Measurements from ENCODE around the gene INPP5D.

INPP5D gene

DNA sequence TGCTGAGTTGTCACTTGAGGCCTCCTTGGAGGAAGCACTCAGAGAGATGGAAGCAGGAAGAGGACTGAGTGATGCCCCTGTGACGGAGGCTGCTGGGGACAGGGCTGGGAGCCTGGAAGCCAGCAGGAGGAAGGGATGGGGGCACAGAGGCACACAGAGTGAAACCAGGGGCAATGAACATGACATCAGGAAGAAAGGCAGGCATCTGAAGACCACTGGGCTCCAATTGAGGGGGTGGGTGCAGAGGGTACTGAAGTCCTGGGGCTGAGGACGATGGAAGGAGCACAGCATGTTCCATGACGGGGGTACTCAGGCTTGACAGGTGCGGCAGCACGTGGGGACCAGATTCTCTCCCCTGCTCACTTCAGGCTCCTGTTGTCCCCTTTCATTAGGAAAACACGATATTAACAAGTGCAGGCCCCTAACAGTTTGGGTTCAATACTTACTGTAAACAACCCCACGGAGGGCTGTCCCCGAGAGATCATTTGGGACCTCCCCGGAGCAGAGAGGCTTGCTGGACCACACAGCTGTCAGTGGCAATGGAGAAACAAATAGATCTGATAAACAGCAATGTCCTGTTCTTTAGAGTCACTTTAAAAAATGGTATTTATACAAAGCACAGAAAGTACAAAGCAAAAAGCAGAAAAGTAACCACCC lies 8.7 kb downstream of the INPP5D start:
- H3K4me3 ChIP-seq (ENCODE audit: low read depth in 1 of 2, low read length in 1 of 2) = peak overlapping the region in 1 of 2 experiments; percentile 6
- H3K27ac ChIP-seq = peak overlapping the region; percentile 98
- TF ChIP-seq, protein P1, sequence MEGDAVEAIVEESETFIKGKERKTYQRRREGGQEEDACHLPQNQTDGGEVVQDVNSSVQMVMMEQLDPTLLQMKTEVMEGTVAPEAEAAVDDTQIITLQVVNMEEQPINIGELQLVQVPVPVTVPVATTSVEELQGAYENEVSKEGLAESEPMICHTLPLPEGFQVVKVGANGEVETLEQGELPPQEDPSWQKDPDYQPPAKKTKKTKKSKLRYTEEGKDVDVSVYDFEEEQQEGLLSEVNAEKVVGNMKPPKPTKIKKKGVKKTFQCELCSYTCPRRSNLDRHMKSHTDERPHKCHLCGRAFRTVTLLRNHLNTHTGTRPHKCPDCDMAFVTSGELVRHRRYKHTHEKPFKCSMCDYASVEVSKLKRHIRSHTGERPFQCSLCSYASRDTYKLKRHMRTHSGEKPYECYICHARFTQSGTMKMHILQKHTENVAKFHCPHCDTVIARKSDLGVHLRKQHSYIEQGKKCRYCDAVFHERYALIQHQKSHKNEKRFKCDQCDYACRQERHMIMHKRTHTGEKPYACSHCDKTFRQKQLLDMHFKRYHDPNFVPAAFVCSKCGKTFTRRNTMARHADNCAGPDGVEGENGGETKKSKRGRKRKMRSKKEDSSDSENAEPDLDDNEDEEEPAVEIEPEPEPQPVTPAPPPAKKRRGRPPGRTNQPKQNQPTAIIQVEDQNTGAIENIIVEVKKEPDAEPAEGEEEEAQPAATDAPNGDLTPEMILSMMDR (IDR thresholded peaks at IDR 0.05) = no peak
- peaks cover 82 to 86% of the 10 kb centered on the region in 2 experiments for H3K4me1 ChIP-seq (ENCODE audit: control insufficient read depth in 1 of 2, insufficient read depth in 1 of 2, low read depth in 1 of 2, low read length in 1 of 2)
- no peaks in the 10 kb centered on the region for H3K27me3 ChIP-seq
- H3K9me3 ChIP-seq = no peaks in the 10 kb centered on the region
- peaks cover 22% of the 10 kb centered on the region for H3K36me3 ChIP-seq

GRCh38 chr2:233072838-233073237 lies 12.7 kb downstream of the INPP5D start:
- peak overlapping the region; percentile 98 for H3K27ac ChIP-seq
- no peak overlapping the region for H3K4me3 ChIP-seq (ENCODE audit: low read depth in 1 of 2, low read length in 1 of 2)
- H3K36me3 ChIP-seq = peaks cover 8% of the 10 kb centered on the region
- no peaks in the 10 kb centered on the region for H3K27me3 ChIP-seq
- H3K4me1 ChIP-seq (ENCODE audit: control insufficient read depth in 1 of 2, insufficient read depth in 1 of 2, low read depth in 1 of 2, low read length in 1 of 2) = peaks cover 86 to 92% of the 10 kb centered on the region in 2 experiments
- TF ChIP-seq, protein P1 (IDR thresholded peaks at IDR 0.05) = no peak
- H3K9me3 ChIP-seq = no peaks in the 10 kb centered on the region

DNA sequence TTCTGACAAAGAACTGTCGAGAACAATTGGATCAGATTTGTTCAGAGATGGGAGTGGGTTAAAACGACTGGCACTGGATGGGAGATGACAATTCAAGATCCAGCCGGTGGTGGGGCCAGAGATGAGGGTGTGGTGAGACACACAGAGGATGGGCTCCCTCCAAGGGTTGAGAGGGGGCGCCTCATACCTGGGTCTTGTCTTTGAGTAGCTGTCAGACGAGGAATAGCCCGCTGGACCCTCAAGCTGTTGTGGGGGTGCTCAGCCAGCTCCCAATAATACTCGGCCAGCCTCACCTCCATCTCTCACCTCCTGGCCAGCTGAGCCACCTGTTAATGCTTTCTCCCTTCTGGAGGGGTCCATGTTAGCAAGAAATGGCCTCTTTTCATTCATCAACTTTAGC lies 14.0 kb downstream of the INPP5D start:
- TF ChIP-seq, protein P1 (IDR thresholded peaks at IDR 0.05) = no peak
- Histone ChIP-seq H3K4me1 (ENCODE audit: control insufficient read depth in 1 of 2, insufficient read depth in 1 of 2, low read depth in 1 of 2, low read length in 1 of 2) (peaks cover 86 to 92% of the 10 kb centered on the region in 2 experiments), H3K36me3 (peaks cover 8% of the 10 kb centered on the region), H3K27me3 (no peaks in the 10 kb centered on the region), H3K4me3 (ENCODE audit: low read depth in 1 of 2, low read length in 1 of 2) (peak overlapping the region in 1 of 2 experiments; percentile 58), H3K27ac (peak overlapping the region; percentile 98), H3K9me3 (no peaks in the 10 kb centered on the region)

DNA sequence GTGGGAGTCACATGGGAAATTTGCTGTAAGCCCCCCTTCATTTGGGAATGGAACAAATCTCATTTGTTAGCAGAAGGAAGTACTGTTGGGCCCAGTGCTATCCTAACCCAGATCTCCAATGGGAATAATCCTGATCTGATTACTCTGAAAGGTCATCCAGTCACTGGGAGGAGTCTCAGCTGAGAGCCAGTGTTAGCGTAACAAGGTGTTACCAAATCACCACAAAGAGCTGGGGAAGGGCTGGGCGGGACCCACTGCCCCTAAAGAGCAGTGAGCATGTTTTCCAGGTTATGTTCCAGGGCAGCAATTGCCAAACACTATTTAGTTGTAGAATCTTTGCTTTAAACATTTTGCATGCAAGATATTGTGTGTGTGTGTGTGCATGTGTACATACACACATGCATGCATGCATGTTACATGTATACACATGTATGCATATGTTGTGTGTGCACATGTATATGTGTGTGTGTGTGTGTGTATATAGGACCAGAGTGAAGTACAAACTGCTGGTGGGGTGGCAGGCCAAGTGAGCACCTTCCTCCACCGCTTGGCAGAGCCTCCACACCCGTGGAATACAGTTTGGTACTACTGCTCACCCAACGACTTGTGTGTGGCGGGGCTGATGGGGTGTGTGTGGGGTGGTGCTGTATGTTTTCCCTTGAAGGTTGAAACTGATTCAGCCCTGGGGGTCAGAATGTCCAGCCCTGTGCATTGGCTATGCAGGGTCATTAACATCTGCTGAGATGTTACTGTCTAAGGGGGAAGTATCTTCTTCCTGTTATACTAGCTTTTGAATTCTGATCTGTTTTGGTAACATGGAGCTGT lies 15.2 kb downstream of the INPP5D start:
- peak overlapping the region; percentile 47 to 58 for H3K4me3 ChIP-seq (ENCODE audit: low read depth in 1 of 2, low read length in 1 of 2)
- H3K4me1 ChIP-seq (ENCODE audit: control insufficient read depth in 1 of 2, insufficient read depth in 1 of 2, low read depth in 1 of 2, low read length in 1 of 2) = peaks cover 91 to 96% of the 10 kb centered on the region in 2 experiments
- peak overlapping the region; percentile 98 for H3K27ac ChIP-seq
- H3K27me3 ChIP-seq = no peaks in the 10 kb centered on the region
- peaks cover 8% of the 10 kb centered on the region for H3K36me3 ChIP-seq
- no peaks in the 10 kb centered on the region for H3K9me3 ChIP-seq
- TF ChIP-seq, protein P1 (IDR thresholded peaks at IDR 0.05) = no peak

- Histone ChIP-seq H3K4me1 (ENCODE audit: control insufficient read depth in 1 of 2, insufficient read depth in 1 of 2, low read depth in 1 of 2, low read length in 1 of 2) (peaks cover 92 to 96% of the 10 kb centered on the region in 2 experiments), H3K27ac (peak overlapping the region; percentile 98), H3K27me3 (no peaks in the 10 kb centered on the region), H3K4me3 (ENCODE audit: low read depth in 1 of 2, low read length in 1 of 2) (peak overlapping the region; percentile 47 to 58), H3K9me3 (no peaks in the 10 kb centered on the region), H3K36me3 (peaks cover 14% of the 10 kb centered on the region)
- TF ChIP-seq, protein P1 (IDR thresholded peaks at IDR 0.05) = no peak
Measured at GRCh38 chr2:233075966-233076339, 15.8 kb downstream of the INPP5D start.
